Heart right ventricle (tissue), 16 donors: Measurements from ENCODE around the gene BCAN. TPM values are rescaled to one million over a fixed set of nuclear protein-coding genes. Genes with fewer than 3 reads are reported as not detected.
A peak's percentile ranks its signal among the peaks of the same experiment; 100 is the strongest.

Experiments
- ATAC-seq, 8 donors: fragments of 200-7000 bp; cut with Tn5 transposase; one replicate each; pipeline ENCODE4 v1.9.1; 2020; ENCODE audit warnings: mild to moderate bottlenecking in 8 of 8, moderate library complexity in 8 of 8, moderate number of reproducible peaks in 1 of 8
- DNase-seq, 2 donors: peaks; one replicate each; pipeline ENCODE4 v3.0.0-alpha.2; 2020
- H3K27ac ChIP-seq, 10 donors: fragments of 200-600 bp; sonication (generic) in 2 of 10; one replicate each; pipeline versions ENCODE4 v1.5.0 to v1.8.0; 2020 to 2022; ENCODE audit warnings: mild to moderate bottlenecking in 3 of 10
- H3K27me3 ChIP-seq, 7 donors: fragments of 200-600 bp; one replicate each; pipeline ENCODE4 v1.8.0; 2021 to 2022; ENCODE audit warnings: mild to moderate bottlenecking in 2 of 7
- H3K36me3 ChIP-seq, 9 donors: fragments of 200-600 bp; sonication (generic) in 1 of 9; one replicate each; pipeline versions ENCODE4 v1.5.0 to v1.8.0; 2020 to 2022; ENCODE audit warnings: mild to moderate bottlenecking in 2 of 9
- H3K4me1 ChIP-seq, 9 donors: fragments of 200-600 bp; sonication (generic) in 1 of 9; one replicate each; pipeline versions ENCODE4 v1.5.0 to v1.8.0; 2020 to 2022; ENCODE audit warnings: mild to moderate bottlenecking in 4 of 9
- H3K4me3 ChIP-seq, 10 donors: fragments of 200-600 bp; sonication (generic) in 2 of 10; one replicate each; pipeline versions ENCODE4 v1.5.0 to v1.8.0; 2020 to 2022; ENCODE audit warnings: mild to moderate bottlenecking in 7 of 10, moderate library complexity in 2 of 10
- H3K9me3 ChIP-seq, 11 donors: fragments of 200-600 bp in 10 of 11; sonication (generic) in 2 of 11; one replicate each; pipeline versions ENCODE4 v1.5.0 to v1.8.0; 2013 to 2022; ENCODE audit warnings: mild to moderate bottlenecking in 2 of 11, control low read depth in 1 of 11, moderate library complexity in 1 of 11
- CTCF ChIP-seq, 9 donors: fragments of 200-600 bp; sonication (generic) in 2 of 9; IDR thresholded peaks; one replicate each; pipeline versions ENCODE4 v1.5.0 to v1.8.0; 2021 to 2022; ENCODE audit warnings: antibody characterized with exemption in 9 of 9, mild to moderate bottlenecking in 5 of 9, moderate library complexity in 1 of 9
- WGBS, 2 donors: extraction: QIAGEN DNeasy Blood & Tissue Kit; methylation state at CpG; one replicate each; pipeline ENCODE4 v1.1.7; 2013; ENCODE audit warnings: inconsistent platforms in 1 of 2; 5-methylcytosine and 5-hydroxymethylcytosine counted together
- intact Hi-C, 10 donors: fragments of 100-400 bp; cut with DNase I; formaldehyde crosslinking; loops; one replicate each; pipeline versions ENCODE4 v1.11.1 to v1.14.2; 2022
- polyA plus RNA-seq, 2 donors: library from polyadenylated mRNA; stranded (reverse); fragments of 200-250 nt; gene quantifications; one replicate each; pipeline ENCODE4 v1.2.3, GENCODE V29; 2013
- total RNA-seq, 10 donors: library from RNA; stranded (reverse); fragmentation: NEBNext Ultra II Directional in 3 of 10; extraction: Animal tissue kit (Norgen Biotek cat#: 25700) in 3 of 10; gene quantifications; one replicate each; pipeline versions ENCODE4 v1.2.1 to v1.2.4, GENCODE V29; 2021 to 2023
- donor health status: Arrhythmogenic right ventricular cardiomyopathy.
- donor health status: ischemic (EF 13 %, LVEDD 7.1; RV severe dilation, severe dysfunction).
- donor health status: healthy with polysubstance abuse.
- donor health status: DM: no; HTN: yes; CAD: no.
- donor health status: DM: no; HTN: no; CAD: no.
- donor health status: ischemic (EF 25% LVEDD 6.9; RV normal size, moderate dysfunction).
- donor health status: ischemic (EF 25% LVEDD 5.7; RV mildly dilated, moderate dysfunction).
- donor health status: healthy.
- donor health status: DM: yes; HTN: yes; CAD: no.
- donor health status: Ischemic cardiomyopathy.
- donor health status: ischemic (EF 35%, LVEDD 5.7; RV mildly dilated, moderate dysfunction).
- donor health status: nonischemic (EF 11% LVEDD 7.7; RV severe dilation, severe dysfunction).
- donor health status: DM: yes; HTN: yes; CAD: no.
- donor health status: PGD.
- donor health status: ischemic (EF 29% LVEDD 5.4; RV normal size, mild dysfunction).
- donor health status: nonischemic (EF 23%, LVEDD 6.1; RV moderate dilation, normal function).

The BCAN gene
- total and polyA plus RNA-seq, 12 donors, result 0.14 to 0.52 (median 0.24) TPM; not detected in 4

DNA sequence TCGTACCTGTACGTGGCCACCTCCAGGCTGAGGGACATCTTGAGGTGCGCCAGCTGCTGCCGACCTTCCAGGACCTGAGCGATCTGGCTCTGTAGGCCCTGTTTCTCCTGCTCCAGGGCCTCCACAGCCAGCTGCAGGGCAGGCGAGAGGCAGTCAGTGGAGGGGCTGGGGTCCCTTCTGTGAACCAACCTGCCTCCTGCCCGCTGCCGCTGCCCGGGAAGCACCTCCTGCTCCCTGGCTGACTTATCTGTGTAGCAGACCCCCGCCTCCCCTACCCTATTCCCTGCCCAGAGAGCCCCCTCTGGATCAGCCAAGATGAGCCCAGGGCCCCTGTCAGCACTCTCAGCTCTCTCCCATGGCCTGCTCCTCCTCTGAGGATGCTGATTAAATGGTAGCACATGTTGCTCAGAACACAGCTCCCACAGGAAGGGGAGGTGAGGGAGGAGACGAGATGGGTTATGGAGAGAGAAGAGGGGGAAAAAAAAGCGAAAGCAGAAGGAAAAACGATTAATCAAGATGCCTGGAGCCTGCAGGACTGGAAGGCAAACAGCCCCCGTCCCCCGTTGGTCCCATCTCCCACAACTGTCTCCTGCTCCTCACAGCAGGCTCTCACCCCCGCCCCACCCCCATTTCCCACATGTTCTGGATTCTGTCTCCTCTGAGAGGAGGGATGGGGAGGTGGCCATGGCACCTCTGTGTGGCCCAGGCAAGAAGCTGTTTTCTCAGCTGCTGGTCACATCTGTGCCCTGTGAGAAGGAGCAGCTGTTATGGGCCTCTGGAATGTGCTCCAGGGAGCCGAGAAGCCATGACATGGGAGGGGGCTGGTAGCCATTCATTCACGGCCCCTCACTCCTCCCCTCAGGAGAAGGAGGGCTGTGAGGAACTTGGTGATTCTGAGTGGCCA lies 33.5 kb downstream of the BCAN start:
- DNase-seq, result peak in 1 of 2 donors; percentile 69
- peaks cover 31 to 77% (median 58%) of the 10 kb centered on the region in 9 donors for H3K4me1 ChIP-seq
- H3K27me3 ChIP-seq, result peaks cover 0 to 51% (median 0%) of the 10 kb centered on the region in 7 donors
- WGBS, 2 donors, result 28 to 34% methylated on average over 18 of the region's 18 CpGs
- H3K4me3 ChIP-seq, result peak overlapping the region; percentile 61 to 94 (median 84)
- peaks cover 0 to 50% (median 27%) of the 10 kb centered on the region in 9 donors for H3K36me3 ChIP-seq
- intact Hi-C loops, result loop anchor here in 5 of 10 donors (1.0 to 5.0 kb wide), 5 partner anchors 9 to 218 kb away; partner anchors contain the start of gene PRCC (in 1 of the 5)
- H3K9me3 ChIP-seq, result no peaks in the 10 kb centered on the region
- TF ChIP-seq CTCF (IDR thresholded peaks at IDR 0.05), result no peak
- ATAC-seq, result peak; percentile 4 to 47 (median 24)
- peak overlapping the region; percentile 68 to 99 (median 92) for H3K27ac ChIP-seq

DNA sequence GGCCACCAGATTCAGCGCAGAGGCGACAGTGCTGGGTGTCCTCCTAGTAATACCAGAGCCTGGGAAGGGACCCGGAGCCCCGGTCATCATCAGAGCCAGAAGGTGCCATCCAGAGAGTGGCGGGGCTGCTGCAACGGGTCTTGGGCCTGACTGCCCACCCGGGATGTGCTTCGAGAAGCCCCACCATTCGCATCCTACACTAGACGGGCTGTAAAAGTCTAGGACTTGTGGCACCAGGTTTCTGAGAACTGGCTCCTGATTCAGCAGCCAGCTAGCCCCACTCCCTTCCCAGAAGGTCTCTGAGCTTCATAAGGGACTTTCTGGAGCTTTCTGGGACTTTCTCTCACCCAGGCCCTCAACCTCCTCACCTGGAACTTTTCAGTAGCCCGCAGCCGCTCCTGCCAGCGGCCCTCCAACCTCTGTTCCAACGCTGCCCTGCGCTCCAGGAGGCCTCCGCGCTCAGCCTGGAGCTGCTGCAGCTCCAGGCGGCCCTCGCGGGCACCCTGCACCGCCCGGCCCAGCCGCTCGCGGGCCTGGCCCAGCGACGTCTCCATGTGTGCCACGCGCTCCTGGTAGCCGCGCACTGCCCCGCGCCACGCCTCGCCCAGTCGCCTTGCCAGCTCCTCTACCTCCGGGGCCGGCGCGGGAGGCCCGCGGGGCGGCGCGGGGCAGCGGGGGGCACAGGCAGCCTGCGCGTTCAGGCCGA lies 34.4 kb downstream of the BCAN start:
- 3 to 5% methylated on average over 44 to 49 of the region's 49 CpGs for WGBS, 2 donors
- TF ChIP-seq CTCF (IDR thresholded peaks at IDR 0.05), result no peak
- peak in 4 of 8 donors; percentile 6 to 58 (median 18) for ATAC-seq
- peak overlapping the region; percentile 61 to 94 (median 84) for H3K4me3 ChIP-seq
- H3K36me3 ChIP-seq, result peaks cover 0 to 42% (median 20%) of the 10 kb centered on the region in 9 donors
- peaks cover 0 to 57% (median 0%) of the 10 kb centered on the region in 7 donors for H3K27me3 ChIP-seq
- H3K4me1 ChIP-seq, result peaks cover 23 to 69% (median 50%) of the 10 kb centered on the region in 9 donors
- peak overlapping the region; percentile 68 to 99 (median 92) for H3K27ac ChIP-seq
- no peak for DNase-seq
- H3K9me3 ChIP-seq, result no peaks in the 10 kb centered on the region
- intact Hi-C loops, result loop anchor here in 5 of 10 donors (2.0 to 5.0 kb wide), 4 partner anchors 15 to 219 kb away; partner anchors contain the start of gene PRCC (in 1 of the 5)

DNA sequence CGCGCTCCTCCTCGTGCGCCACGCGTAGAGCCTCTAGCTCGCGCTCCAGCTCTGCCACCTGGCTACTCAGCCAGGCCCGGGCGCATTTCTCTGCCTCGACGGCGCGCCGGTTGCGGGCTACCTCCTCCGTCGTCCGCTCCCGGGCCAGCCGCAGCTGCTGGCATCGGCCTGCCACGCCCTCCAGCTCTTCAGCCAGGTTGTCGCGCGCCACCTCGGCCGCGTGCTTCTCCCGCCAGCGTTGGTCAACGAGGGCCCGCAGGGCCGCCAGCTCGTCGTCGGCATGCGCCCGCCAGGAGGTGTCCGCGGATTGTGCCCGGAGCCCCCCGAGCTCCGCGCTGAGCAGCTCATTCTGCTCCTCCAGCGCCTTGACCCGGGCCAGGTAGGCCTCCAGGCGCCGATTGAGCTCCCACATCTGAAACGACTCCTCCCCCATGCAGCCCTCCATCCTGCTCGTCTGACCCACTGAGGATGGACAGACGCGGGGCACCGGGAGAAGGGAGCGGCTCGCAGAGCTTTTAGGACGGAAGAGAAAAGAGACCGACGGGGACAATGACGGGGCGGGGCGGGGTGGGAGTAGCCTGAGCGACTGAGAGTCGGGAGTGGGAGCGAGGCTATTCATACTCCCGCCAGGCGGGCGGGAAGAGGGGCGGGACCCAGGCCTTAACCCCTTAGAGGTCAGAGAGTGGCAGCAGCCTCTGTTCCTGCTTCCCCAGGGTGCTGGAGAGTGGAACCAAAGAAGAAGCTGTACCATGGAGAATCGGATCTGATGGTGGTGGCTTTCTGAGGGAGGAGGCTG lies 35.1 kb downstream of the BCAN start, which contains the start of gene NES:
Gene NES, minus strand, starts transcription at position 588 of the 796 bp plus-strand sequence. Its CDS starts 143 bp downstream, at position 445.
- WGBS, 2 donors, result 1% methylated on average over 61 to 70 of the region's 70 CpGs
- Histone ChIP-seq H3K27ac (peak within 1 kb of the TSS; percentile 68 to 99 (median 92)), H3K36me3 (peaks cover 0 to 34% (median 12%) of the 10 kb centered on the region in 9 donors), H3K4me1 (peaks cover 23 to 61% (median 45%) of the 10 kb centered on the region in 9 donors), H3K9me3 (no peaks in the 10 kb centered on the region), H3K27me3 (peaks cover 0 to 64% (median 0%) of the 10 kb centered on the region in 7 donors), H3K4me3 (peak within 1 kb of the TSS; percentile 61 to 94 (median 84))
- DNase-seq (peak; percentile 85 to 91), ATAC-seq (peak; percentile 84 to 94 (median 90))
- TF ChIP-seq CTCF (IDR thresholded peaks at IDR 0.05), result no peak
- intact Hi-C loops, result loop anchor here in 5 of 10 donors (1.0 to 5.0 kb wide), 6 partner anchors 16 to 220 kb away; partner anchors contain the start of gene PRCC (in 1 of the 5)
